GM12864 (cell line): ENCODE data around the gene OR6J1.

Experiments used
- DNase-seq: peaks from one replicate; pipeline ENCODE4 v3.0.0-alpha.2; 2011; ENCODE audit warnings: low read depth
- H3K4me3 ChIP-seq: 2 replicates; pipeline ENCODE4 v1.5.1; 2011; ENCODE audit warnings: mild to moderate bottlenecking, low read depth, low read length, control low read depth
- TF ChIP-seq, protein P1 (sequence below): IDR thresholded peaks from 2 replicates; pipeline ENCODE4 v1.5.1; 2011; ENCODE audit warnings: low read depth, mild to moderate bottlenecking, moderate library complexity, low read length, control low read depth, inconsistent platforms; ENCODE audit errors: missing control alignments

The OR6J1 gene

DNA sequence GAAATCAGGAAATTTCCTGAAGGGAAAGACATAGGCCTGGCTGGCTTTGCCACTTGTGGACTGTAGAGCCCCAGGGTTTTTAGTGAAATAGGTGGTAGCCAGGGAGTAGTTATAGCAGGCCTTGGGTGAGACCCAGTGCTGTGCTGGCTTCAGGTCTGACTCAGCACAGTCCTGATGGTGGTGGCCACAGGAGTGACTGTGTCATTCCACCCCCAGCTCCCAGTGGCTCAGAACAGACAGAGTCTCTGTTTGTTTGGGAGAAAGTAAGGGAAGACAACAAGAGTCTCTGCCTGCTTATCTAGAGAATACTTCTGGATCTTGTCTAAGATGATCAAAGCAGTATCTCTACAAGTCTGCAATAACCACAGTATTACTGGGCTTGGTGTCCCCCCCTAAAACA, 27.5 kb upstream of the OR6J1 start:
- DNase-seq = no peak
- TF ChIP-seq, protein P1, sequence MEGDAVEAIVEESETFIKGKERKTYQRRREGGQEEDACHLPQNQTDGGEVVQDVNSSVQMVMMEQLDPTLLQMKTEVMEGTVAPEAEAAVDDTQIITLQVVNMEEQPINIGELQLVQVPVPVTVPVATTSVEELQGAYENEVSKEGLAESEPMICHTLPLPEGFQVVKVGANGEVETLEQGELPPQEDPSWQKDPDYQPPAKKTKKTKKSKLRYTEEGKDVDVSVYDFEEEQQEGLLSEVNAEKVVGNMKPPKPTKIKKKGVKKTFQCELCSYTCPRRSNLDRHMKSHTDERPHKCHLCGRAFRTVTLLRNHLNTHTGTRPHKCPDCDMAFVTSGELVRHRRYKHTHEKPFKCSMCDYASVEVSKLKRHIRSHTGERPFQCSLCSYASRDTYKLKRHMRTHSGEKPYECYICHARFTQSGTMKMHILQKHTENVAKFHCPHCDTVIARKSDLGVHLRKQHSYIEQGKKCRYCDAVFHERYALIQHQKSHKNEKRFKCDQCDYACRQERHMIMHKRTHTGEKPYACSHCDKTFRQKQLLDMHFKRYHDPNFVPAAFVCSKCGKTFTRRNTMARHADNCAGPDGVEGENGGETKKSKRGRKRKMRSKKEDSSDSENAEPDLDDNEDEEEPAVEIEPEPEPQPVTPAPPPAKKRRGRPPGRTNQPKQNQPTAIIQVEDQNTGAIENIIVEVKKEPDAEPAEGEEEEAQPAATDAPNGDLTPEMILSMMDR = no peak
- H3K4me3 ChIP-seq = no peak overlapping the region

DNA sequence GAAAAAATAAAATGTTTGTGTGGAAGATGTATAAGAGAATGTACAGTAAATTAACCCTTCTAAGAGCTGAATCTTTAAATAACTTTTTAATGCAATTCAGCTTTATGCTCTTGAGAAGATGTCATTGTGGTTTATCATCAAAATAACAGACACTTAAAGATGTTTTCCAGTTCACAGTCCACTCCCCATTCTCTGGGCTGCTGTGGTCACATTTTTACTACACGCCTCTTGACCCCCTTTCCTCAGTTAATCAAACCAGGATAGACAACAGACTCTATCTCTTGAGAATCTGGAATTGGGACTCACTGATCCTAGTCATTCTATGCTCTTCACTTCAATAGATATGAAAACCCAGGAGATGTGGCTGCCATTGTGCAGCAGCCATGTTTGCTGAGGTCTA, 24.7 kb upstream of the OR6J1 start:
- TF ChIP-seq, protein P1 = no peak
- no peak overlapping the region for H3K4me3 ChIP-seq
- DNase-seq = no peak

DNA sequence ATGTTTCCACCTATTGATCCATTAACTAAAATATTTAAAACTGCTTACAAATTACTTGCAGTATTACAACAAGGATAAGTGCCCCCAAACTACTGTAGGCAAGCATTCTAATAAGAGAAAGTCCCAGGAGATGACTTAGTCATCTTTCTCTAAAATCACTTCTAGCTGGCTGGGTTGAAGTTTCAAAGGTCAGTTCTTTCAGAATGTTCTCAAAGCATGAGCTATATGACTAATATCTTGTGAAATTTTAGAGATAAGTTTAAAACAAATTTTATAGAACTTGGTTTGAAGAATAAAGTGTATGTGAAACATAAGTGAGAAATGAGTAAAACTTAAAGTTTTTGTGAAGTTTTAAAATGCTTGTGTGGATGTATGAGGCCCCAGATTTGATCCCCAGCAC, 24.3 kb upstream of the OR6J1 start:
- H3K4me3 ChIP-seq = no peak overlapping the region
- TF ChIP-seq, protein P1 = no peak
- DNase-seq = no peak

DNA sequence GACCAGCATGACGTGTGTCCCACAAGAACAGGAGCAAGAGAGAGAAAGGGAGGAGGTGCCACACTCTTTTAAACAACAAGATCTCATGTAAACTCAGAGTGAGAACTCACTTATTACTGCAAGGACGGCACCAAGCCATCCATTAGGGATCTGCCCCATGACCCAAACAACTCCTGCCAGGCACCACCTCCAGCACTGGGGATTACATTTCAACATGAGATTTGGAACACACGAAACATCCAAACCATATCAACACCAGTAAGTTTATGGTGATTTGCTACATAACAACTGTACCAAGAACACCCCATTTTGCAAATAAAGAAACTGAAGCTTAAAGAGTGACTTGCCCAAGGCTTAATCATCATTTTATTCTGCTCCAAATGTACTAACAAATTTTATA, 23.7 kb upstream of the OR6J1 start:
- no peak for DNase-seq

DNA sequence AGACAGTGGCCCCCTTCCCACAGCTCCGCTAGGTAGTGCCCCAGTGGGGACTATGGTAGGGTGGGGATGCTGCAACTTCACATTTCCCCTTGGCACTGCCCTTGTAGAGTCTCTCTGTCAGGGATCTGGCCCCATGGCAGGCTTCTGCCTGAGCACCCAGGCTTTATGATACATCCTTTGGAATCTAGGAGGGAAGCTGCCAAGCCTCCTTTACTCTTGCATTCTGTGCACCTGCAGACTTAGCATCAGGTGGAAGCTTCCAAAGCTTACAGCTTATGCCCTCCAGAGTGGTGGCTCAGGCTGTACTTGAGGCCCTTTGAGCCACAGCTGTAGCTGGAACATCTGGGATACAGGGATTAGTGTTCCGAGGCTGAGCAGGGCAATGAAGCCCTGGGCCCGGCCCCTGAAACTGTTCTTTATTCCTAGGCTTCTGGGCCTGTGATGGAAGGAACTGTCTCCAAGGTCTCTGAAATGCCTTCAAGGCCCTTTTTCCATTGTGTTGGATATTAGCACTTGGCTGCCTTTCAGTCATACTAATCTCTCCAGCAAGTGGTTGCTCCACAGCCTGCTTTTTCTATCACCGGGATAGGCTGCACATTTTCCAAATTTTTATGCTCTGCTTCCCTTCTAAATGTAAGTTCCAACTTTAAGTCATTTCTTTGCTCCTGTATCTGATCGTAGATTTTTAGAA, 22.2 kb upstream of the OR6J1 start:
- DNase-seq = no peak

More for the DNA sequence above, 23.7 kb upstream of the OR6J1 start:
- no peak overlapping the region for H3K4me3 ChIP-seq
- TF ChIP-seq, protein P1 = no peak

DNA sequence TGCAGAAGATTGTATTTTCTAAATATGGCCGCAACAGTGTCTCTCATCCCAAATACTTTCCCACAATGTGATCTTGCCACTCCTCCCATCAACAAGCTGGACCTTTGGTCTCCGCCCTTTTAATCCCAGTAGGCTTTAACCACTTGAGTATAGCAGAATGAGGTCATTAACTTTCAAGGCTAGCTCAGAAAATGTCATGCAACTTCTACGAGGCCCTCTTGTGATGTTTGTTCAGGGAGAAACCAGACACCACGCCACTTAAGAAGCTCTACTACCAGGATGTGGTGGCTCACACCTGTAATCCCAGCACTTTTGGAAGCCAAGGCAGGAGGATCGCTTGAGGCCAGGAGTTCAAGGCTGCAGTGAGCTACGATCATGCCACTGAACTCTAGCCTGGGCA, 20.1 kb upstream of the OR6J1 start:
- no peak for DNase-seq
- TF ChIP-seq, protein P1 = no peak
- no peak overlapping the region for H3K4me3 ChIP-seq

More for the DNA sequence above, 22.2 kb upstream of the OR6J1 start:
- no peak overlapping the region for H3K4me3 ChIP-seq
- TF ChIP-seq, protein P1 = no peak

DNA sequence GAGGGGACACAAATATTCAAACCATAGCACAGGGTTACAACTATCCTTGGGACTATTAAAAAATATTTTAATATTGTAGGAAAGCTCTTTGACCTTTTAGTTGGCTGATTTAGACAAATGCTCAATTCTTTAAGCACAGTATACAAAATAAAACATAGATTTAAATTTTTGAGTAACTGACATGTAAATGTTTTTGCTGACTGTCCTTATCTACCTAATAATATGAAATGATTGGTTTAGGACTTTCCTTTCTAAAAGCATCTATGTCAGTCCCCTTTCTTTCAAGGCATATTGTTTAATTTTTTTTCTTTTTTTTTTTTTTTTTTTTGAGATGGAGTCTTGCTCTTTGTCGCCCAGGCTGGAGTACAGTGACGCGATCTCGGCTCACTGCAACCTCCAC, 16.5 kb upstream of the OR6J1 start:
- H3K4me3 ChIP-seq = no peak overlapping the region
- TF ChIP-seq, protein P1 = no peak
- DNase-seq = no peak
